ENCODE results near the gene VAX1.
A peak's percentile ranks its signal among the peaks of the same experiment; 100 is the strongest.

VAX1 gene

GRCh38 chr10:117107238-117107637 lies 30.8 kb downstream of the VAX1 start:
- peak; percentile 30 for DNase-seq (ENCODE audit: low read depth)
- TF ChIP-seq MYC (IDR thresholded peaks at IDR 0.05; ENCODE audit: low read depth, low read length) (no peak), MAX (IDR thresholded peaks at IDR 0.05; ENCODE audit: low read depth, low read length) (no peak), POLR2A (IDR thresholded peaks at IDR 0.05; ENCODE audit: extremely low read depth, insufficient read length) (no peak), CTCF (IDR thresholded peaks at IDR 0.05; ENCODE audit: low read depth, low read length) (no peak)
- H3K4me3 ChIP-seq (ENCODE audit: low read depth, low read length): no peak overlapping the region

GRCh38 chr10:117096599-117097201 lies 41.4 kb downstream of the VAX1 start:
- no peak overlapping the region for H3K4me3 ChIP-seq (ENCODE audit: low read depth, low read length)
- no peak for DNase-seq (ENCODE audit: low read depth)
- TF ChIP-seq CTCF (IDR thresholded peaks at IDR 0.05; ENCODE audit: low read depth, low read length) (no peak), POLR2A (IDR thresholded peaks at IDR 0.05; ENCODE audit: extremely low read depth, insufficient read length) (no peak), MAX (IDR thresholded peaks at IDR 0.05; ENCODE audit: low read depth, low read length) (no peak), MYC (IDR thresholded peaks at IDR 0.05; ENCODE audit: low read depth, low read length) (no peak)

- no peak for DNase-seq (ENCODE audit: low read depth)
- no peak overlapping the region for H3K4me3 ChIP-seq (ENCODE audit: low read depth, low read length)
- TF ChIP-seq MYC (IDR thresholded peaks at IDR 0.05; ENCODE audit: low read depth, low read length) (no peak), POLR2A (IDR thresholded peaks at IDR 0.05; ENCODE audit: extremely low read depth, insufficient read length) (no peak), MAX (IDR thresholded peaks at IDR 0.05; ENCODE audit: low read depth, low read length) (no peak), CTCF (IDR thresholded peaks at IDR 0.05; ENCODE audit: low read depth, low read length) (no peak)
These were observed 43.2 kb downstream of the VAX1 start for GRCh38 chr10:117094856-117095255.

- TF ChIP-seq MYC (IDR thresholded peaks at IDR 0.05; ENCODE audit: low read depth, low read length): no peak
- no peak for TF ChIP-seq CTCF (IDR thresholded peaks at IDR 0.05; ENCODE audit: low read depth, low read length)
- TF ChIP-seq POLR2A (IDR thresholded peaks at IDR 0.05; ENCODE audit: extremely low read depth, insufficient read length): no peak
- no peak for TF ChIP-seq MAX (IDR thresholded peaks at IDR 0.05; ENCODE audit: low read depth, low read length)
- H3K4me3 ChIP-seq (ENCODE audit: low read depth, low read length): no peak overlapping the region
- DNase-seq (ENCODE audit: low read depth): no peak
These were observed 45.7 kb downstream of the VAX1 start for GRCh38 chr10:117092386-117092785.

GRCh38 chr10:117090834-117091233 lies 47.2 kb downstream of the VAX1 start:
- no peak for DNase-seq (ENCODE audit: low read depth)
- TF ChIP-seq MAX (IDR thresholded peaks at IDR 0.05; ENCODE audit: low read depth, low read length) (no peak), CTCF (IDR thresholded peaks at IDR 0.05; ENCODE audit: low read depth, low read length) (no peak), POLR2A (IDR thresholded peaks at IDR 0.05; ENCODE audit: extremely low read depth, insufficient read length) (no peak), MYC (IDR thresholded peaks at IDR 0.05; ENCODE audit: low read depth, low read length) (no peak)

More at GRCh38 chr10:117090834-117091233, 47.2 kb downstream of the VAX1 start:
- no peak overlapping the region for H3K4me3 ChIP-seq (ENCODE audit: low read depth, low read length)
